Measurements from ENCODE around the gene RPL37. TPM values are rescaled to one million over a fixed set of nuclear protein-coding genes. Genes with fewer than 3 reads are reported as not detected.
A peak's percentile ranks its signal among the peaks of the same experiment; 100 is the strongest.
"Not testable (repeated sequence)": the region's sequence is repeated elsewhere in the genome, so short reads cannot be mapped to it uniquely, and the experiment has no call there.

RPL37 gene
- total RNA-seq, 4 donors from 2014 or later = 92.6 to 258 (median 191) TPM

- Histone ChIP-seq H3K9me3 (no peaks in the 10 kb centered on the region), H3K27me3 (no peaks in the 10 kb centered on the region), H3K27ac (peak overlapping the region; percentile 89 to 97 (median 94)), H3K4me3 (peak overlapping the region; percentile 83 to 99 (median 94)), H3K4me1 (peaks cover 0 to 20% (median 0%) of the 10 kb centered on the region in 4 donors), H3K36me3 (no peaks in the 10 kb centered on the region)
- DNase-seq = peak; percentile 73 to 91 (median 81)
- TF ChIP-seq CTCF (IDR thresholded peaks at IDR 0.05) (no peak), POLR2A (IDR thresholded peaks at IDR 0.05) (no peak)
These were observed 37.6 kb downstream of the RPL37 start for GRCh38 chr5:40797273-40798011.

- Histone ChIP-seq H3K27me3 (no peaks in the 10 kb centered on the region), H3K4me3 (peak overlapping the region in 3 of 4 donors; percentile 93 to 99 (median 95))
These were observed 38.5 kb downstream of the RPL37 start for GRCh38 chr5:40796487-40796889.

GRCh38 chr5:40794877-40795276 is 40.1 kb downstream of the RPL37 start:
- not testable (repeated sequence) for DNase-seq, H3K36me3 ChIP-seq, H3K27ac ChIP-seq, H3K27me3 ChIP-seq, H3K4me3 ChIP-seq, H3K9me3 ChIP-seq
- H3K4me1 ChIP-seq = peaks cover 0 to 20% (median 3%) of the 10 kb centered on the region in 4 donors

More at GRCh38 chr5:40796487-40796889, 38.5 kb downstream of the RPL37 start:
- no peak for TF ChIP-seq POLR2A (IDR thresholded peaks at IDR 0.05)
- no peak for TF ChIP-seq CTCF (IDR thresholded peaks at IDR 0.05)
- H3K4me1 ChIP-seq = peaks cover 0 to 20% (median 1%) of the 10 kb centered on the region in 4 donors
- H3K36me3 ChIP-seq = no peaks in the 10 kb centered on the region
- DNase-seq = no peak
- peak overlapping the region in 2 of 4 donors; percentile 15 to 90 for H3K27ac ChIP-seq
- H3K9me3 ChIP-seq = no peaks in the 10 kb centered on the region

- H3K27me3 ChIP-seq, H3K27ac ChIP-seq, H3K36me3 ChIP-seq, DNase-seq, H3K4me3 ChIP-seq, H3K9me3 ChIP-seq: not testable (repeated sequence)
- peaks cover 0 to 20% (median 3%) of the 10 kb centered on the region in 4 donors for H3K4me1 ChIP-seq
These were observed 40.7 kb downstream of the RPL37 start for GRCh38 chr5:40794340-40794739.

GRCh38 chr5:40792691-40793090 is 42.3 kb downstream of the RPL37 start:
- not testable (repeated sequence) for H3K36me3 ChIP-seq, H3K27me3 ChIP-seq, H3K4me3 ChIP-seq, H3K27ac ChIP-seq, DNase-seq, H3K9me3 ChIP-seq
- H3K4me1 ChIP-seq = peaks cover 0 to 20% (median 3%) of the 10 kb centered on the region in 4 donors

- H3K36me3 ChIP-seq = no peaks in the 10 kb centered on the region
- TF ChIP-seq CTCF (IDR thresholded peaks at IDR 0.05) = no peak
- no peak for TF ChIP-seq POLR2A (IDR thresholded peaks at IDR 0.05)
- no peaks in the 10 kb centered on the region for H3K27me3 ChIP-seq
- peaks cover 0 to 18% (median 3%) of the 10 kb centered on the region in 4 donors for H3K4me1 ChIP-seq
- no peaks in the 10 kb centered on the region for H3K9me3 ChIP-seq
- H3K27ac ChIP-seq = no peak overlapping the region
- no peak for DNase-seq
- H3K4me3 ChIP-seq = no peak overlapping the region
These were observed 43.3 kb downstream of the RPL37 start for GRCh38 chr5:40791715-40792139.

- Histone ChIP-seq H3K36me3 (no peaks in the 10 kb centered on the region), H3K9me3 (no peaks in the 10 kb centered on the region), H3K4me1 (peaks cover 0 to 11% (median 3%) of the 10 kb centered on the region in 4 donors), H3K4me3 (no peak overlapping the region), H3K27ac (no peak overlapping the region), H3K27me3 (no peaks in the 10 kb centered on the region)
- DNase-seq = no peak
- TF ChIP-seq POLR2A (IDR thresholded peaks at IDR 0.05) (no peak), CTCF (IDR thresholded peaks at IDR 0.05) (no peak)
These were observed 44.0 kb downstream of the RPL37 start for GRCh38 chr5:40790947-40791593.

GRCh38 chr5:40788941-40789340 is 46.1 kb downstream of the RPL37 start:
- H3K36me3 ChIP-seq, H3K9me3 ChIP-seq, H3K4me3 ChIP-seq, H3K27me3 ChIP-seq, H3K27ac ChIP-seq, DNase-seq: not testable (repeated sequence)
- H3K4me1 ChIP-seq = peaks cover 0 to 18% (median 3%) of the 10 kb centered on the region in 4 donors

Measured in Peyer's patch (tissue), 4 donors.